ENCODE results near the gene NR1H4.
"Not testable (repeated sequence)": the region's sequence is repeated elsewhere in the genome, so short reads cannot be mapped to it uniquely, and the experiment has no call there.

Gene NR1H4

GRCh38 chr12:100473716-100474150 is at the start of gene NR1H4:
NR1H4 (plus strand) TSS chr12:100473866; CDS start chr12:100493324, 19,458 bp downstream.
- no peak for DNase-seq

DNA sequence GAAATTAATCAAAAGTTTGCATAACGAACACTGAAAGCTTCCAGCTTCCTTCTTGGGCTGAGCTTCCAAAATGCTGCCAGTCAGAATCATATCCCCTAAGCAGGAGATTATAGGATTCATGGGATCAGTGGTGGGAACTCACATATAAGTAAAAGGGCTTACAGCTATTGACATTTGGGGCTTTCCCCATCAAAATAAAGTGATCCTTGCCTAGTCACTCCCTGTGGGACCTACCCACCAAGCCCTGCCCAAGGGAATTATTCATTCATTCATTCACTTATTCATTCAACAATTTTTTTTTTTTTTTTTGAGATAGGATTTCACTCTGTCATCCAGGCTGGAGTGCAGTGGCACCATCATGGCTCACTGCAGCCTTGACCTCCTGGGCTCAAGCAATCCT is 47.5 kb upstream of the NR1H4 start:
- no peak for DNase-seq

GRCh38 chr12:100427078-100427477 is 46.6 kb upstream of the NR1H4 start:
- DNase-seq, result no peak

- not testable (repeated sequence) for DNase-seq
These were observed 43.4 kb upstream of the NR1H4 start for GRCh38 chr12:100430251-100430650.

DNA sequence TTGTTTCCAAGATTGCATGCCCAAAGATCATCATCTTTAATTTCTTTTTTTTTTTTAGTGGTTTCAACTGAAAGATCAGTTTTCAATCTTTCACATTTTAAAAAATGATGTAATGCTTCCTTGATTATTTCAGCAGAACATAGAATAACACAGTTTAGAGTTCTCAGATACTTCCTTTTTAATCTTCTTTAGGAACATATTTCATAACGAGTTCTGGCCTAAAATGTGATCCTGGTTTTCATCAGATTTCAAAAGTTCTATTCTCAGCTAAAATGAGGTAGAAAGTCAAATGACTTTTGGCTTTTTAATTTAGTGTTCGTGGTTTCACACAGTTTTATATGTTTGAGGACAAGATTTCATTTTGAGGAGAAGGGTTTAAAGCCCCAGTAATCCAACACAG is 40.0 kb upstream of the NR1H4 start:
- DNase-seq, result no peak

DNA sequence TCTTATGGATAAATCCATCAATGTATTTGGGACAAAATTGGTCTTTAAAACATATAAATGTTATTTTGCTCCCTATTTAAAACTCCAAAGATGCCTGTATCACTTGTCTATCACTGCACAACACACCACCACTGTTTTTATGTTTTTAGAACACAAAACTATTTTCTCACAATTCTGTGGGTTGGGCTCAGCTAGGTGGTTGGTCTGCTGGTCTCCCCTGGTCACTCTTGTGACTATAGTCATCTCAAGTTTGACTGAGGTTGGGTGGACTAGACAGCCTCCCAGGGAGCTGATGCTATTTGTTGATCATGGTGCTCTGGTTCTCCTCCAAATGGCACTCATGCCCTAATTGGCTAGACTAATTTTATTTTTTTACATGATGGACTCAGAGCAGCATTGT is 39.5 kb upstream of the NR1H4 start:
- DNase-seq, result no peak

DNA sequence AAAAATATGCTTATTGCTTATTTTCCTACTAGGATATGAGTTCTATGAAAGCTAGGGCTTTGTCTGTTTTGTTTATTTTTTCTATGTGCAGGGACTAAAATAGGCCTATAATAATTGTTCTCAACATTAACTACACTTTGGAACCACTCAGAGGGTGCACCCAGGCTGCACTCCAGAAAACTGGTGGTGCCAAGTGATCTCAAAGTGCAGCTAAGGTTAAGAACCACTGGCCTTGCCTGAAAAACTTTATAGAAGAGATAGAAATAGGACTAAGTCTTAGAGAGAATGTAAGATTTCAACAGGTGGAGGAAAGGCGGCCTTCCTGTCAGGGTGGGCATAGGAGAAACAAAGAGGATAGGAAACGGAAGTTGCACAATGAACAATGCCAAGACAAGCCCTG is 37.7 kb upstream of the NR1H4 start:
- DNase-seq, result no peak

GRCh38 chr12:100437038-100437841 is 36.4 kb upstream of the NR1H4 start:
- no peak for DNase-seq

DNA sequence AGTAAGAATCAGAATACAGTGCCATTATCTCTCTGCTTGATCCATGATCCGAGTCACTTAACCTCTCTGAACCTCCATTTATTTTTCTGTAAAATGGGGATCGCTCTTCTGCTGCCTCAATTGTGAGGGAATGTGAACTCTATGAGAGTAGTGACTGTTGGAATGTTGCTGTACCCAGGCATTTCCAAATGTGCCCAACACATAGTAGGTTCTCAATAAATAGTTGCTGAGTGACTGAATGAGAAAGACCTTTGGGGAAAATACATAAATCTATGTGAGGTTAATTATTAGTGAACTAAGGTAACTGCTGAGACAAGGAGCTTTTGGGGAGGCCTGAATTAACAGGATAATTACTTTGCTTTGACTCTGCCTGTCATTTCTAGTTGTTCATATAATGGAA is 33.9 kb upstream of the NR1H4 start:
- no peak for DNase-seq

- no peak for DNase-seq
These were observed 31.3 kb upstream of the NR1H4 start for GRCh38 chr12:100442403-100442802.

DNA sequence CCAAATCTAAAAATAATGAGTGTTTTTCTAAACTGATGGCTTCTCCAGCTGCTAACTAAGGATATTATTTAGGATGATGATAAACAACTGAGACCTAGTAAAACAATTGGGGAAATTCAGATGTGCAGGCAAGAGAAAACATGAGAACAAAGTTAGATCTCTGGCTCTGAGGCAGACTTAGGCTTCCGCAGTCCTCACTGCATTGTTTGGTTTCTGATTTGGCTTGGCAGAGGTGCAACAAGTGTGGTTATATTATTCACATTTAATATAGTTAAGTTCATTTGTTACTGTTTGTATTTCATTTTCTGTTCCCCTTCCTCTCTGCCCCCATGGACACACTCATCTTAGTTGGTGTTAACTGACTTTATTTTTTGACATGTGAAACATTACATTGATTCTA is 30.2 kb upstream of the NR1H4 start:
- DNase-seq, result no peak

- DNase-seq, result no peak
These were observed 28.6 kb upstream of the NR1H4 start for GRCh38 chr12:100445081-100445481.

GRCh38 chr12:100447381-100447780 is 26.3 kb upstream of the NR1H4 start:
- DNase-seq, result no peak

DNA sequence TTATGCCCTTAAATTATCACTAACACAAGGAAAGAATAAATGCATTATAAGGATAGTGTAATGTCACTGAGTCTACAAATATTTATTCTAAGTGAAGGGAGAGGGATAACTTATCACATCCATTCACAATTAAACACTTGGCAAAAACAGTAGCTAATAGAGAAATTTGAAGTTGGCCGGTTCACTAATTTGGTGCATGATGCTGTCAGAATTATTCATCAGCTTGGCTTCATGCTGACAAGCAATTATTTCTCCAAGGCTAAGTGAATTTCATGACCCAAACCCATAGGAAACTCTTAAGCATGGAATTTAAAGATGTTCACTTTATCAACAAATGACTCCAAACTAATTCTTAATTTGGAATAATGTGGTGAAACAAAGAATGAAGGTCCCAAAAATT is 25.0 kb upstream of the NR1H4 start:
- no peak for DNase-seq

DNA sequence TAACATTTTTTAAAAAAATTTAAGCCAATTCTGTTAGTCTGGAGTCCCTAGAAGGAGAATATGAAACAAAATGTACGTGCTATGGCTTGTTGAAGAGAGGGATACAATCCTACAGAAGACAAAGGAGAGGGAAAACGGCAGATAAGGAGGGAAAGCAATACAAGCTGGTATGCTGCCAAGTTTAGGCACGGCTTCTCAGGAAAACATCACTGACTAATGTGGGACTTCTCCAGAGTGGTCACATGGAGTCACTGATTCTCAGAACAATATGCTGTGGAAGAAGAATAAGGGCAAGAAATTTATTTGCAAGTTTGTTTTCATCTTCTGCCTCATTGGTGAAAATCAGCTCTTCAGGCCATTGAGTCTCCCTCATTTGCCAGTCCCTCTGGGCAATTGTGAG is 22.9 kb upstream of the NR1H4 start:
- DNase-seq, result no peak

- DNase-seq, result no peak
These were observed 19.7 kb upstream of the NR1H4 start for GRCh38 chr12:100453951-100454350.

DNA sequence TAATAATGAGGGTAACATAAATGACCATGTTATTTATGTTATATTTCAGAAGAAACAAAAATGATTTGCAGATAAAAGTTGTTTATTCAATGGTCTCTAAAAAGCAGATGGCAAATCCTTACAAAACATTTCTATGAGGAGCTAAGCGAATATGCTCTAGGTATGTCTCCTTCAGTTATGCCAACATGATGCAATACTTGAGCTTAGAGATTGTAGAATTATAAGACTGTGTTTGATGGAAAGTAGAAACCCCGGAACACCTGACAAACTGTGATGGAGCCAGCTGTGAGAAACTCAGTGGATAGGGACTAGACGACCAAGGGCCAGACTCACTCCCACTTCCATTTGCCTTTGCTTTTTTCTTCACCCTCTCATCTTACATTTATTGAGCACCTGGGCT is 17.8 kb upstream of the NR1H4 start:
- no peak for DNase-seq

- DNase-seq, result no peak
These were observed 15.5 kb upstream of the NR1H4 start for GRCh38 chr12:100458191-100458590.

GRCh38 chr12:100460702-100461101 is 13.0 kb upstream of the NR1H4 start:
- no peak for DNase-seq

DNA sequence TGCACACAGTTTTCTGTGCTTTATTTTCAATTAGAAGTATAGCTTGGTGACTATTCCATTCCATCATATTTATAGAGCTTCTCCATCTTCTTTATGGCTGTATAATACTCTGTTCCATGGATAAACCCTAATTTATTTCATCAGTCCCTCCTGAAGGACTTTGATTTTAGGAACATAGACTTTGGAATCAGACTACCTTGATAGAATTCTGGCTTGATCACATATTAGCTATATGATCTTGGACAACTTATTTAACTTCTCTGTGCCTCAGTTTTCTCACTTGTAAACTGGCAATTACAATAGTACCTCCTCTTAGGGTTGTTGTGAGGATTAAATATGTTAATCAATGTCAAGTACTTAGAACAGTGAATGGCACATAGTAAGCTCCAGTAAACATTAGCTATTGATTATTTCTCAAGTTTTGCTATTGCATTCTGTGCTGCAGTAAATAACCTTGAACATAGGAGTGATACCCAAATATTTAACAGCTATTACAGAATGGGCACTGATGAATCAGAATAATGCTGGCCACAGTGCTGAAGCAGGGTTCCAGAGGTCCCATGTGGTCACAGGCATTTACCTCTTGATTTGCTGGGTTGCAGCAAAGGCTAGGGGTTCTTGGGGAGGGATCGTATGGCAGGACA is 12.2 kb upstream of the NR1H4 start:
- DNase-seq, result no peak

- no peak for DNase-seq
These were observed 10.0 kb upstream of the NR1H4 start for GRCh38 chr12:100463661-100464060.

DNA sequence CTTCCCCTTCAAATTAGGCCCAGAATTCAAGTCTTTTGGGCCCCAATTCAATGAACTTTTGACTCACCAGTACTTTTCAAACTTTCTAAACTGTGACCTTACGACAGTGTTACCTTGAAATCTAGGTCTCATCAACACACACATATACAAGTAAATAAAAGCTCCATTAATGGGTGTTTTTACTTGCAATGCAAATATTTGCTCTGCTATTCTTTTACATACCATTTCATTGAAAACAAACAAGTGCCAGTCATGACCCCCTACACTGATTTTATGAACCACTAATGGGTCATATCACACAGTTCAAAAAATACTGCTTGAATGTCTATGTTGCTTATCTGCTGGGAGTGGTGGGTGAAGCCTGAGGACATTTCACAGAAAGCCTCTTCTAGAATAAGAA is 9.1 kb upstream of the NR1H4 start:
- DNase-seq, result no peak

- no peak for DNase-seq
These were observed 5.5 kb upstream of the NR1H4 start for GRCh38 chr12:100468126-100468525.

GRCh38 chr12:100472325-100472724 is 1.3 kb upstream of the NR1H4 start:
- no peak for DNase-seq

Measured in NCI-H774 (cell line).